ENCODE measurements around the gene MOV10.
A peak's percentile ranks its signal among the peaks of the same experiment; 100 is the strongest.

Gene MOV10

DNA sequence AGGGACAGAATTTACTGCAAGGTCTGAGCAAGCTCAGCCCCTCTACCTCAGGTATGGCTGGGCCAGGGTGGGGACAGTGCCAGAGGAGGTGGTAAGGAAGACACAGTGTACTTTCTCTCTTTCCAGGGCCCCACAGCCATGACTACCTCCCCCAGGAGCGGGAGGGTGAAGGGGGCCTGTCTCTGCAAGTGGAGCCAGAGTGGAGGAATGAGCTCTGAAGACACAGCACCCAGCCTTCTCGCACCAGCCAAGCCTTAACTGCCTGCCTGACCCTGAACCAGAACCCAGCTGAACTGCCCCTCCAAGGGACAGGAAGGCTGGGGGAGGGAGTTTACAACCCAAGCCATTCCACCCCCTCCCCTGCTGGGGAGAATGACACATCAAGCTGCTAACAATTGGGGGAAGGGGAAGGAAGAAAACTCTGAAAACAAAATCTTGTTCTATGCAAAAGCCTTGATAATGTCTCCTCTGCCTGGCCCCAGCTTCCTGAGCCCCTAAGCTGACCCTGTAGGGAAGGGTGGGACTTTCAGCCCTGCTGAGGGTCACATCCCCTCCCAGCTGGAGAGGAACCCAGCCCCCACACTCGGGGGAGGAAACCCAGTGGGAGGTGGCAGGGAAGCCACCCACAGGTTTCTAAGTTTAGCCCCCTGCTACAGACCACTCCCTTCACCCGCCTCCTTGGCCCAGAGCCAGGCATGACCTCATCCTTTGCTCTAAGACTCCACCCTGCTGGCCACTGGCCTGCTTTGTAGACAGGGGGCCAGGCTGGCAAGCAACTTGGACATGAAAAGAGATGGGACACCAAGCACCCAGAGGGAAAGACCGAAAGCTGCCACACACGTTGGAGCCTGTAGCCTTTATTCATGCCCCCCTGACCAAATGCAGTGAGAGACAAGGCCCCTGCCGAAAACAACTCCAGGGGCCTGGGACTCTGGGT, 26.1 kb downstream of the MOV10 start:
- DNase-seq: peak; percentile 94

DNA sequence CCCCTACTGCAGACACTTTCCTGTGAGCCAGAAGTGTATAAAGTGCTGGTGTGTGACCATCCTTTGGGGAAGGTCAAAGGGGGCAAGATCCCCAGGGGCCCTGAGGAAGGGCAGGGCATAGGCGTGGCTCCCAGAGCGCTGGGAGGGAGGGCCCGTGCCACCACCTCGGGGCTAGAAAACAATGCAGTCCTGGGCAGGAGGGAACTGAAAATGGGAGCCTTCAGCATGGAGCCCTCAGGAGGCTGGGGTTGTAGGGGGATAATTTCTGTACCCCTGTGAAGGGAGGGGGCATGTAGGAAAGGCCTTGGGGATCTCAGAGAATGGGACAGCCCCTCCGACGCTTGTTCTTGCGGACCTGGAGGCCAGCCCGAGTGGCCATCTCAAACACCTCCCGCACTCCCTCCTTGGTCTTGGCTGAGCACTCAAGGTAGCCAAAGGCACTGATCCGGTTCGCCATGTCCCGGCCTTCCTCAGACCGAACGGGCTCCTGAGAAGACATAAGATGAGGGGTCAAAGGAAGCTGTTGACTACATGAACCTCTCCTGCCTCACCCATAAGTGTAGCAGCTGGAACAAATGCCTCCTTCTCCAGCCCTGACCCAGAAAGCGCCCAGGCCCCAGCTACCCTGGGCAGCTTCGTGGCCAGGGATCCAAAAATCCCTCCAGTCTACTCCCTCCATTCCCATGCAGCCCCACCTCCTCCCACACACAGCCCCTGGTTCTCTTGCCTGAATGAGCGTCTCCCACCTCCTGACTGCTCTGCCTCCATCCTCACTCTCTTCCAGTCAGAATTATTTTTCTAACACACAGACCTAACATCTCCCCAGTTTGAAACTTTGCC, 27.0 kb downstream of the MOV10 start:
- DNase-seq: no peak

DNA sequence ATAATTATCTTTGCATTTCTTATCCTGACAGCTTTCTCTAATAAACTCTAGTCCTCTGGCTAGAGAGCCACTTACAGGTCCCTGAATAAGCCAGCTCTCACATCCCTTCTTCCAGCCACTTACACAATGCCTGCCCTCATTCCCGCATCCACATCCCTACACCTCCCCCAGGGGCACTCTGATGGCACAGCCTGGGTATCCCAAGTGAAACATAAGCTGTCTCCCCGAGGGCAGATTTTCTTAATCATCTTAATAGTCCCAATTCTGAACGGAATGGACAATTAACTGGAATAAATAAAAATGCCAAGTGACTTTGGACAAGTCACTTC, 27.6 kb downstream of the MOV10 start:
- no peak for DNase-seq

DNA sequence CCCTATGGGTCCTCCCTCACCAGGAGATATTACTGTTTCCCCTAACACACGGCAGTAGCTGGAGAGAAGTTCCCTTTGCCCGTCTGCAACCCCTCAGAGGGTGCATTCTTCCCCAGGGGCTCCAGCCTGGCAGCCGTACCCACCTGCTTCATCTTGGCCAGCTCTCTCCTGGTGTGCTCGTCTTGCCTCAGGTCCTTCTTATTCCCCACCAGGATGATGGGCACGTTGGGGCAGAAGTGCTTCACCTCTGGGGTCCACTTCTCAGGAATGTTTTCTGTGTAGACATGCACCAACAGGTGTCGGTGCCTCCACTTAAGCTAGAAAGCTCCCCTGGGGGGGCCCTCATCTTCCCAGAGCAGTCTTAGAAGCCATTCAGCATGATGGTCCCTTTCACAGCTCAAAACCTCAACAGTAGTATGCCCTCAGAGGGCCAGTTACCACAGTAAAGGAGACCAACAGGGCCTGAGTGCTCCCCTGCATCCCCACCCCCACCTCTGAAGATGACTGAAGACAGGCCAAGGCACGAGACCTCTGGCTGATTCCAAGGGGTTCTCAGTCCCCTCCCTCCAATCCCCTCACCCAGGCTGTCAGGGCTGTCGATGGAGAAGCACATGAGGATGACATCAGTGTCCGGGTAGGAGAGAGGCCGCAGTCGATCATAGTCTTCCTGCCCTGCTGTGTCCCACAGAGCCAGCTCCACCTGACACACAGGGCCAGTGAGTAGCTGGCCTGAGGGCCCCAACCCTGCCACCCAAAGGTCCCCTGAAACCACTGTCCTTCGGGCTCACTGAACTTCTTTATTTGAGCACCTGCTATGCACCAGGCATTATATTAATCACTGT, 28.2 kb downstream of the MOV10 start:
- DNase-seq: no peak

DNA sequence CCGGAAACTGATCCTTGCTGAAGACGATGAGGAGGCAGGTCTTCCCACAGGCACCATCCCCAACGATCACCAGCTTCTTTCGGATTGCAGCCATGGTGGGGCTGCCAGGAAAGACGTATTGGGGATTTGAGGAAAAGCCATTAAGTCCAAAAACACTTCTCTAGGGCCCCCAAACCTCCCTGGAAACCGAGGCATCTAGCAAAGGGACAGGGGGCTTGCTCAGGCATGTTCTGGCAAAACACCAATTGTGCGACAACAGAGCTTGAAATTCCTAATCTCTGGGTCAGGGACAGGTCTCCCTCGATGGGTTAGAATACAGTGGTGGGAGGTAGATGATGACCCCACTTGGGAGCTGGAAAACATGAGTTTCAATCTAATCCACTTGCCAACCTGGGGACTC, 29.2 kb downstream of the MOV10 start:
- no peak for DNase-seq

DNA sequence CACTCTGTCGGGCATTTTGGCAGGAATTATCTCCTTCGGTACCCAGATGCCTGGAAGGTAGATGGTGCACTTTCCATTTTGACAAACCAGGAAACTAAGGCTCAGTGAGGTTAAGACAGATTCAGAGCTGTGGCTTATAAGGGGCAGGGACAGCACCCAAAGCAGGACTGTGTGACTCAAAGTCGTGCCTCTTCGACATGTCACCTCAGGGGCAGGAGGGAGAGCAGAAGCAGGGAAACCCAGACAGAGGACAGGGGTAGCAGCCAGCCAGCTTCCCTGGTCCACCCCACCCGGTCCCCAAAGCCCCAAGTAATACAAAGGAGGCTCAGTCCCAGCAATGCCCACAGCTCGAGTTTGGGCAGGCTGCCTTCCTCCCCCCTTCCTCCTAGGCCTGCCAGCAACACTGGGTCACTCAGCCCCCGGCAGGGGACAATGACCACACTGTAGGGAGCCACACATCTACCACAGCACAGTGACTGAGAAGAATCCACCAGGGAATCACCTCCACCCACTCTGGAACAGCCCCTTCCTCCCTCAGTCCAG, 30.0 kb downstream of the MOV10 start:
- no peak for DNase-seq

DNA sequence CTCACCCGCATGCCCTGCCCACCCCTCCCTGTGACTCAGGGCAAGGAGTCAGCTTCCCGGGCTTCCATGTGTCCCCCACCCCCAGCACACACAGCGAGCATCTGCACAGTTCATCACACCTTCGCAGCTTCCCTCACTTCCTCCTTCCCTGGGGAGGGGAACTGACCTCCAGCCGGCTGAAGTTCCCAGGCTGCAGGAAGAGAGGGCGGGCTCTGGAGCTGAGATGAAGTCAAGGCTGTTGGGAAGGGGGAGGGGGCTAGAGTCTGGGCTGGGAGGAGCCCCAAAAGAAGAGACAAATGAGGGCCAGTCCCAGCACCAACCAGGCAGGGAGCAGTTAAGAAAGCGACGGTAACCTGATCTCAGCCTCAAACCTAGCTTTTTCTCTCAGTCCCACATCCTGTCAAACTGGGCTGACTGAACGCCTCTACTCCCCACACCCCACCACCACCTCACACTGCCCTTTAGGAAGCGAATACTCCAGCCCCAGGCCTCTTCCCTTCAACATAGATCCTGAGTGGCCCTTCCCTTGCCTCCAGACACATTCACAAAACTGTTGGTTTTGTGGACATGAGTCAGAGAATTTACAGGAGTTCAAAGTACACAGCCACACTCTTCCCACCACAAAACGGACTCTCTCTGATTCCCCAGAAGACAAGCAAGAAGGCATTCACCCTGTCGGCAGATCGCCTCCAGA, 30.6 kb downstream of the MOV10 start:
- DNase-seq: peak; percentile 80

DNA sequence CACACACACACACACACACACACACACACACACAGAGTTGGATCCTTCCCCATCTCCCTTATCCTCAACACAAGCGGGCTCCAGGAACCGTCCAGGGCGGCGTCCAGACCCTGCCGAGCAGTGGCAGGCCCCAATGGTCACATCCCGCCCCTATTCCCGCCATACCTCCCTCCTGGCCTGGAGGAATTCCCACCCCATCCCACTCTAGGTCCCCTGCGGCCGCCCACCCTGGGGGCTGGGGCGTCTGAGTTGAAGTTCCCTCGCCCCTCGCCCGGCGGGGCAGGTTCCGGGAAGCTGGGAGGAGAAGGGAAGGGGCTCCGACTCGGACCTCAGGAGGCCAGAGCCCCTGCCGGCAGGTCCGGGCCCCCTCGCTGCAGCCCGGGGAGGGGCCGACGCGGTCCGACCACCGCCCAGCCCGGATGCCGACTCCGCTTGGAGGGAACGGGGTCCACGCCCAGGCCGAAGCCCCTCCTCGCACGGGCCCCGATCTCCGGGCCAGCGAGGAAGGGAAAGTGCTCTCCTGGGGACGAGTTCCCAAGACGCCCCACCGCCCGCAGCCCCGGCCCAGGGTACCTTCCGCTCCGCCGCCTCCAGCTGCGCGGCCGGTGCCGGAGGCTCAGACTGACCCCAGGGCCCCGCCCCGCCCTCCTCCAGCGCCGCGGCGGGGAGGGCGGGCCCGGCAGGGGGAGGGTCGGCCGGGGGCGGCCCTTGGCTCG, 32.2 kb downstream of the MOV10 start, which contains the start of gene RHOC:
RHOC (minus strand) TSS at position 623 of the 716 bp plus-strand sequence. CDS start 3,328 bp downstream, outside the sequence.
- peak; percentile 86 for DNase-seq

DNA sequence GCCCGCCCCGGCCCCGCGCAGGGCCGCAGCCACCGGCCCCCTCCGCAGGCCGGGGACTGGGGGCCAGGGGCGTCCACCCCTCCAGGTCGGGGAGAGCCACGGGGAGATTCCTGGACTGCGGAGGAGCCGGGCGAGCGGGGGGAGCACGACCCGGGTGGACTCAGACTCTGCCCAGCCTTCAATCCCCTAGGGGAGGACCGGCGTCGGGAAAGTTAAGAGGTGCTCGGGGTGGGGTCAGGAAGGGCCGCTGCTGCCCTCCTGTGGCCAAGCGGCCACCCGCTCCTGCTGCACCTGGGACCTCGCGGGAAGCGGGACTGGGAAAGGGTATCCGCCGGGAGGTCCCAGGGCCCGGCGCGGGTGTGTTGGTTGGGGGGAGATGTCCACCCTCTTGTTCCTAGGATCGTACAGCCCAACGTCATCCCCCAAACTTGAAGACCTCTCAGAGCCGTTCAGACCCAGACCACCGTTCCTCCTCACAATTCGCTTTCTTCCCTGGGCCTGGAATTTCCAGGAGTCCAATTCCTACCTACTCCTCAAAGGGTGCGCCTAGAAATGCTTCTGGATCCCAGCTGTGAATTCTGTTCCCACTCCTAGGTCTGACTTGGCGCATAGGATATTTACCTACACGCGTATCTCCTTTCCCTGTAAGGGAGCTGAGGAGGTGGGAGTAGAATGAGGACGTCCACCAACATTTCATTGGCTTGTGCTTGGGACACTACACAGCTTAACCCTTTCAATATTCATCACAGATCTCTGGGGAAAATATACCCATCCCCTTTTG, 33.0 kb downstream of the MOV10 start:
- DNase-seq: peak; percentile 94

DNA sequence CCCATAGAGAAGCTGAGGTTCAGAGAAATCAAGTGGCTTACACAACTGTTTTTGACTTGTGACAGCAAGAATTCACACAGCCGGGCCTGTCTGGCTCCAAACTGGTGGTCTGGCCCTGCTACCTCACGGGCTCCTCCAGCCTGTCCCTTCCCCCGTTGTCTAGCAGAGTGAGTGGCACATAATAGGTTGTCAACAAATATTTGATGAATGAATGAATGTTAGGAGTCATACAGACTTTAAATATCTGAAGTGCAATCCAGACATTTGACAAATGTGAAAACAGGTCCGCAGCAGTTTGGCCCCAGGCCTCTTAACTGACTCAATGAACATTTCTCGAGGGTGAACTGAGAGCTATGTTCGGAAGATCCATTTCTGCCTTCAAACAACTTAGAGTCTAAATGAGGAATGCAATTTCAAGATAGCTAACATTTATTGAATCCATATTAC, 33.6 kb downstream of the MOV10 start:
- DNase-seq: no peak

DNA sequence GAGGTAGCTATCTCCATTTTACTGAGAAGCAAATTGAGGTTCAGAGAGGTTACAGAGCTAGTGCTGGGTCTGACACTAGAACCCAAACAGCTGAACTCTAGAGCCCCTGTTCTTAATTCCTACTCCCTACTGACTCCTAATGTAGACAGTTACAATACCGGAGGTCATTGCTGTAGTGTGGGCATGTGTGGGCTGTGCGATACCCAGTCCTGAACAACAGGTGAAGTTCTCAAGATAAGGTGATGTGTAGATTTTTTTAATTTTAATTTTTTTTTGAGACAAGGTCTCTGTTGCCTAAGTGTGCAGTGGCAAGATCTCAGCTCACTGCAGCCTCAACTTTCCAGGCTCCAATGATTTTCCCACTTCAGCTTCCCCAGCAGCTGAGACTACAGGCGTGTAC, 34.0 kb downstream of the MOV10 start:
- no peak for DNase-seq

DNA sequence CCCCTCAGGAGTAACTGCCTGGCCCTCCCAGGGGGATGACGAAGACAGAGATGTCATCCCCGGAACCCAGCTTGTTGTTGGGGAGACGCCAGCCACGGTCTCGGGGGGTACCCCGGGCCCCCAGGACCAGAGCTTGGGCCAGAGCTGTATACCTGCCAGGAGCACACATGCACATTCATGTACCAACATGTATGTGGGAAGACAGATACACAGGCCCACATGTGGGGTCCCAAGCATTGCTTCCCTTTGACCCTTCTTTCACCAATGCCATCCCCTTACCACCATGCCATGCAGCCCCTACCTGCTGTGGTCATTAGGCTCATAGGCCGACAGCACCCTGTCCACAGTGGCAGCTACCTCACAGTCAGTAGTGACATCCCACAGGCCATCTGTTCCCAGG, 35.7 kb downstream of the MOV10 start:
- no peak for DNase-seq

DNA sequence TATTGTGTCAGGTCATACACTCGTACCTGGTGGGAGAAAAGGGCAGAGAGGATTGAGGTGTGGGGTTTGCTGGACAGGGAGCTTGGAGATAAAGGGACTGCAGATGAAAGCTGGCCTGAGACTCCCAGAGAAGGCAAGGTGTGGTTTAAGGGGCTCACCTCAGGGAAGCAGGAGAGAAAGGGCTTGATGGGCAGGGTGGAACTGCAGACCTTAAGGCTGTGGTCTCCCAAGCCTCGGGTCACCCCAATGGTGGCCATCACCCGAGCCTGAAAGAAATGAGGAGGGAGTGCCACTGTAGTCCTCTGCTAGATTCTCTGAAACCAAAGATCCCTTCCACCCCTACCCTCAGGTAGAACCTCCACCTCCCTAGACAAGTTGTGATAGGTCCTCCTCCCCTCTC, 36.1 kb downstream of the MOV10 start:
- no peak for DNase-seq

DNA sequence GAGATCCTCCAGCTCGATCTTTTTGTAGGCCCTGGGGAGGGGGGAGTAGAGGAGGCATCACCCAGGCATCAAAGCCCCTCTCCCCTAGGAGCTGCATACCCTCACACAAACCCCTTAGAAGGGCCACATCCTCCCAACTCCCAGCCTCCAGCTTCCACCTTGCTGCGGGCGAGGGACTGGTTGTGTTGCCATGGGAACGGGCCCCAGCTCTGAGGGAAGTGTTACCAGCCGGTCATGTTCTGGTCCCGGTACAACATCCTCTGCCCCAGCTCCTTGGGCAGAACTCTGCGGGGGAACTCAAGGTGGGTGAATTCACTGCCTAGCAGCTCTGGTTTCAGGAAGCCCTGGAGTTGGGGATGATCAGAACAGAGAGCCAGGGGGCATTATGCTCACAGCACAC, 36.6 kb downstream of the MOV10 start:
- peak; percentile 15 for DNase-seq

DNA sequence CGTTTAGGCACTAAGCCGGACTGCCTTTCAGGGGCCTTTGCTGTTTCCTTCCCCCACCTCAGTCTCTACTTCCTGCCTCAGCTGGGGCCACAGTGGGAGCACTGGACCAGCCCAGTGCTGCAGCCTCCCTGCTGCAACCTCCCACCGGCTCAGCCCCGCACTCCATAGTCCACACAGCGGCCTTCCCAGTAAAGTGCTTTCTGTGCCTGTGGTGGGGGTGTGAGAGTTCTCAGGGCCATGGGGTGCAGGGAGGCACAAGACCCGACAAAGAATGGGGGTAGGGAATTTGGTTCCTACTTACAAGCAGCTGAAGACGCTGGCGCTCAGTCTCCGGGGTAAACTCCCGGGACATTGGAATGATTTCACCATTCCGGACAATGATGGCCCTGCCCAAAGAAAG, 37.2 kb downstream of the MOV10 start:
- no peak for DNase-seq

DNA sequence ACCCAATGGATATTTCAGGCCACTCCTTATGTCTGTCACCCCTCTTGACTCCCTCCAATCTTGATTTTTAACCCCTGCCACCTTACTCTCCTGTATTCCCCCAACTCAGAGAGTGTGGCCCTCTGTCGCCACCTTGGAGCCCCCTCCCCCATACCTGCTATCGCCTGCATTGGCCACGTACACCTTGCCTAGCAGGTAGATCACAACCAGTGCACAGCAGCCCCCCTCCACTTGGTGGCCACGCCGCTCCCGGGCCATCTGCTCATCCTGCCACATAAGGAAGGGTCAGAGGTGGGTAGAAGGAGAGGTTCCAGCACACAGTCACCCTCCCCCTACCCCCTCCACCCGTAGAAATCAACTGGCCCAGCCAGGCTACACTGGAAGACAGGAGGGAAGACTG, 37.7 kb downstream of the MOV10 start:
- peak; percentile 28 for DNase-seq

DNA sequence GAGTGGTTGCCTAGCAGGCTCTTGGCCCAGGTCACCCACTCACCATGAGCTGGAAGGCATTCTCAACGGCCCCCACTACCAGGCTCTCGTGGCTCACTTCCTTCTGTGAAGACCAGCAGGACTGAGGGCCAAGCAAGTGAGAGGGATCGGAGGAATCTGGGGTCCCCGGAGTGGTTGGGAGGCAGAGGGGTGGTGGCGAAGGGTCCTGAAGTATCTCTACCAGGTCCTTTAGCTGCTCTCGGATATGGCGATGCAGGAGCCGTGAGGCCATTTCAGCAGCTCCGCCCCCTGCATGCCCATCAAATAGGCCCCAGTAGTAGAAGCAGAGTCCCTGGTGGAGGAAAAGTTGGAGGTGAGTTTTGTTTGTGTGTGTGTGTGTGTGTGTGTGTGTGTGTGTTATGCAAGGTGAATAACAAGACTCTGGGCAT, 38.3 kb downstream of the MOV10 start:
- DNase-seq: peak; percentile 24

DNA sequence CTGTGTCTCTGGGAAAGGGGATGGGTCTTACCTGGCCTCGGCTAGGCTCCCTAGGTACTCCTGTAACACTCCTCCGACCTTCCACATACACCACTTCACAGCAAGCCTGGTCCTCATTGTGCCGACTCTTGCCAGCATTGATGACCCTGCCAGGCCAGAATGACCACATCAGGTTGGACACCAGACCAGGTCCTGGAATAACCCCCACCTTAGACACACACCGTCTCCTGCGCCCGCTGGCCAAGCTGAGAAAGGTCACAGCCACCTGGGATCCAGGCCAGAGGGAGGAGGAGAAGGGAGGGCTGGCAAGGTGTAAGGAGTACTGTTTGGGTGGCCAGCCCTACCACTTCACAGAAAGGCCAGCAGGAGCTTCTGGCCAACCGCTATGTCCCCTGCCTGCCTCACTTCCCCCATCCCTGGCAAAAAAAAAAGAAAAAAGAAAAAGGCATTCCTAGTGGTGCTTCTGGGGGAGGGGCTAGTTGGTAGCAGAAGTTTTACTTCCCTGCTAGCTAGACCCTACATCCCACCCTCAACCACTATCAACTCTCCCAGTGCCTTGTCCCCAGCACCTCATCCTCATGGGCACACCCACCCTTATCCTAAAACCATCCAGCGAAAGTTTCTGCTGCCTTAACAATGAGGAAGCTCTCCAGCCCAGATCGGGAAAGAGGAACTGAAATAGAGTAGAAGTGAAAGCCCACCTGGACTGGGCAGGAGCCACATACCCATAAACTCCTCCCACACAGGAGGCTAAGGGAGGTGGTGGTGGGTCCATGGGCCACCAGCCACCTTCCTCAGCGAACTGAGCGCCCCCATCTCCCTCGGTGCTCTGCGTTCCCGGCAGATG, 39.2 kb downstream of the MOV10 start:
- no peak for DNase-seq
